ENCODE results near the gene ZNF549. TPM values are rescaled to one million over a fixed set of nuclear protein-coding genes. Genes with fewer than 3 reads are reported as not detected.
A peak's percentile ranks its signal among the peaks of the same experiment; 100 is the strongest.

The ZNF549 gene
- total and polyA plus RNA-seq, 2 of the 13 experiments (the other 11 are each of a cell fraction or from before 2014, with no cell fraction given), result 2.8 to 6.4 TPM

DNA sequence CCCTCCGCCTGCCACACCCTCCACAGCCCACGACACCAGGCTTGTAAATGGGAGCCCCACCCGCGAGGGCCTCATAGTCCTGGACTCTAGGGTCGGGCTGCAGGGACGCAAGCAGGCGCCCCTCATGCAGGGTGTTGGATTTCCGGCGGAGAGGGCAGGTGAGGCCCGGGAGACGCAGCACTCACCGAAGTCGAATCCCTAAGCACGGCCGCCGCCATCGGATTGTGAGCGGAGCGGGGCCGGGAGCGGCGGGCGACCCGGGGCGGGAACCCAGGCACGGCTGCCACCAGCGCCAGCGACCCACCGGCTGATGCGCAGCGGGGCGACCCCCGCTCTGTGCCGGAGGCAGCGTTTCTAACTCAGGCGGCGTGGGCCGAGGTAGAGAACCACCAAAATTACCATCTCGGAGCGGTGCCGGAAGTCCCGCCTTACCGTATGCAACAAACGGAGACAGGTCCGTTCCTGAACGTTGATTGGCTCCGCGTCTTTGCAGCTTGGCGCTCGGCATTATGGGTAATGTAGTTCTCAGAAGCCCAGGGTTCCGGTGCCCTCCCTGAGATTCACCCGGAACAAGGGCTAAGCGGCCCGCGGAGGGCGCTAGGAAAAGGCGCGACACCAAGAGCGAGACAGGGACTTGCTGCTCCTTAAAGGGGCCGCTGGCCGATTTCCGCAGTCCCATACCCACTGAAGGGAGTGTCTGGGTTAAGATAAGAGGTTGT, 51.5 kb downstream of the ZNF549 start, which contains the start of gene ZNF416 (continued):
- 0 out of 2 replicates have a peak, but pooled peaks have one; percentile 58 for TF ChIP-seq ISL2 (CRISPR knock-in tag; IDR thresholded peaks at IDR 0.05)
- TF ChIP-seq, protein P1, sequence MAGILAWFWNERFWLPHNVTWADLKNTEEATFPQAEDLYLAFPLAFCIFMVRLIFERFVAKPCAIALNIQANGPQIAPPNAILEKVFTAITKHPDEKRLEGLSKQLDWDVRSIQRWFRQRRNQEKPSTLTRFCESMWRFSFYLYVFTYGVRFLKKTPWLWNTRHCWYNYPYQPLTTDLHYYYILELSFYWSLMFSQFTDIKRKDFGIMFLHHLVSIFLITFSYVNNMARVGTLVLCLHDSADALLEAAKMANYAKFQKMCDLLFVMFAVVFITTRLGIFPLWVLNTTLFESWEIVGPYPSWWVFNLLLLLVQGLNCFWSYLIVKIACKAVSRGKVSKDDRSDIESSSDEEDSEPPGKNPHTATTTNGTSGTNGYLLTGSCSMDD (CRISPR knock-in tag; IDR thresholded peaks at IDR 0.05), result no peak
- TF ChIP-seq, protein P2, sequence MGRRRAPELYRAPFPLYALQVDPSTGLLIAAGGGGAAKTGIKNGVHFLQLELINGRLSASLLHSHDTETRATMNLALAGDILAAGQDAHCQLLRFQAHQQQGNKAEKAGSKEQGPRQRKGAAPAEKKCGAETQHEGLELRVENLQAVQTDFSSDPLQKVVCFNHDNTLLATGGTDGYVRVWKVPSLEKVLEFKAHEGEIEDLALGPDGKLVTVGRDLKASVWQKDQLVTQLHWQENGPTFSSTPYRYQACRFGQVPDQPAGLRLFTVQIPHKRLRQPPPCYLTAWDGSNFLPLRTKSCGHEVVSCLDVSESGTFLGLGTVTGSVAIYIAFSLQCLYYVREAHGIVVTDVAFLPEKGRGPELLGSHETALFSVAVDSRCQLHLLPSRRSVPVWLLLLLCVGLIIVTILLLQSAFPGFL (CRISPR knock-in tag; IDR thresholded peaks at IDR 0.05), result no peak
- TF ChIP-seq, protein P3, sequence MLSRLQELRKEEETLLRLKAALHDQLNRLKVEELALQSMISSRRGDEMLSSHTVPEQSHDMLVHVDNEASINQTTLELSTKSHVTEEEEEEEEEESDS (CRISPR knock-in tag; IDR thresholded peaks at IDR 0.05; ENCODE audit: borderline replicate concordance), result no peak
- TF ChIP-seq KDM4B (CRISPR knock-in tag; IDR thresholded peaks at IDR 0.05), result no peak
- TF ChIP-seq RELA (CRISPR knock-in tag; IDR thresholded peaks at IDR 0.05), result no peak
- TF ChIP-seq MAFF (IDR thresholded peaks at IDR 0.05; ENCODE audit: low read depth, low read length), result no peak
- TF ChIP-seq, protein P4, sequence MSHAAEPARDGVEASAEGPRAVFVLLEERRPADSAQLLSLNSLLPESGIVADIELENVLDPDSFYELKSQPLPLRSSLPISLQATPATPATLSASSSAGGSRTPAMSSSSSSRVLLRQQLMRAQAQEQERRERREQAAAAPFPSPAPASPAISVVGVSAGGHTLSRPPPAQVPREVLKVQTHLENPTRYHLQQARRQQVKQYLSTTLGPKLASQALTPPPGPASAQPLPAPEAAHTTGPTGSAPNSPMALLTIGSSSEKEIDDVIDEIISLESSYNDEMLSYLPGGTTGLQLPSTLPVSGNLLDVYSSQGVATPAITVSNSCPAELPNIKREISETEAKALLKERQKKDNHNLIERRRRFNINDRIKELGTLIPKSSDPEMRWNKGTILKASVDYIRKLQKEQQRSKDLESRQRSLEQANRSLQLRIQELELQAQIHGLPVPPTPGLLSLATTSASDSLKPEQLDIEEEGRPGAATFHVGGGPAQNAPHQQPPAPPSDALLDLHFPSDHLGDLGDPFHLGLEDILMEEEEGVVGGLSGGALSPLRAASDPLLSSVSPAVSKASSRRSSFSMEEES (CRISPR knock-in tag; IDR thresholded peaks at IDR 0.05), result 0 out of 2 replicates have a peak, but pooled peaks have one; percentile 33
- TF ChIP-seq, protein P5, sequence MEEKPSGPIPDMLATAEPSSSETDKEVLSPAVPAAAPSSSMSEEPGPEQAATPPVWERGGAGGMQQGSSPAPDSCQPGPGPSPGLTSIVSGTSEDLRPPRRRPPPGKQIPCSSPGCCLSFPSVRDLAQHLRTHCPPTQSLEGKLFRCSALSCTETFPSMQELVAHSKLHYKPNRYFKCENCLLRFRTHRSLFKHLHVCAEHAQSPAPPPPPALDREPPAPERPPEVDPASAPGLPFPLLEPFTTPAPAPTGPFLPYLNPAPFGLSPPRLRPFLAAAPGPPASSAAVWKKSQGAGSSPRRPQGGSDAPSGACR (CRISPR knock-in tag; IDR thresholded peaks at IDR 0.05), result no peak
- 0 out of 2 replicates have a peak, but pooled peaks have one; percentile 30 for TF ChIP-seq ZNF619 (CRISPR knock-in tag; IDR thresholded peaks at IDR 0.05)
- TF ChIP-seq TSC22D2 (CRISPR knock-in tag; IDR thresholded peaks at IDR 0.05; ENCODE audit: borderline replicate concordance), result no peak
- no peak for TF ChIP-seq SNAPC2 (CRISPR knock-in tag; IDR thresholded peaks at IDR 0.05)
- no peak for TF ChIP-seq ZNF572 (CRISPR knock-in tag; IDR thresholded peaks at IDR 0.05)
- TF ChIP-seq RCOR2 (CRISPR knock-in tag; IDR thresholded peaks at IDR 0.05), result no peak
- no peak for TF ChIP-seq ZNF251 (CRISPR knock-in tag; IDR thresholded peaks at IDR 0.05)
- TF ChIP-seq PHF20 (CRISPR knock-in tag; IDR thresholded peaks at IDR 0.05), result peak; percentile 85
- TF ChIP-seq CHD2 (IDR thresholded peaks at IDR 0.05; ENCODE audit: low read depth, low read length), result peak; percentile 89
- TF ChIP-seq RFX1 (IDR thresholded peaks at IDR 0.05), result no peak
- no peak for TF ChIP-seq REL (CRISPR knock-in tag; conservative IDR thresholded peaks at IDR 0.05)
- TF ChIP-seq, protein P6, sequence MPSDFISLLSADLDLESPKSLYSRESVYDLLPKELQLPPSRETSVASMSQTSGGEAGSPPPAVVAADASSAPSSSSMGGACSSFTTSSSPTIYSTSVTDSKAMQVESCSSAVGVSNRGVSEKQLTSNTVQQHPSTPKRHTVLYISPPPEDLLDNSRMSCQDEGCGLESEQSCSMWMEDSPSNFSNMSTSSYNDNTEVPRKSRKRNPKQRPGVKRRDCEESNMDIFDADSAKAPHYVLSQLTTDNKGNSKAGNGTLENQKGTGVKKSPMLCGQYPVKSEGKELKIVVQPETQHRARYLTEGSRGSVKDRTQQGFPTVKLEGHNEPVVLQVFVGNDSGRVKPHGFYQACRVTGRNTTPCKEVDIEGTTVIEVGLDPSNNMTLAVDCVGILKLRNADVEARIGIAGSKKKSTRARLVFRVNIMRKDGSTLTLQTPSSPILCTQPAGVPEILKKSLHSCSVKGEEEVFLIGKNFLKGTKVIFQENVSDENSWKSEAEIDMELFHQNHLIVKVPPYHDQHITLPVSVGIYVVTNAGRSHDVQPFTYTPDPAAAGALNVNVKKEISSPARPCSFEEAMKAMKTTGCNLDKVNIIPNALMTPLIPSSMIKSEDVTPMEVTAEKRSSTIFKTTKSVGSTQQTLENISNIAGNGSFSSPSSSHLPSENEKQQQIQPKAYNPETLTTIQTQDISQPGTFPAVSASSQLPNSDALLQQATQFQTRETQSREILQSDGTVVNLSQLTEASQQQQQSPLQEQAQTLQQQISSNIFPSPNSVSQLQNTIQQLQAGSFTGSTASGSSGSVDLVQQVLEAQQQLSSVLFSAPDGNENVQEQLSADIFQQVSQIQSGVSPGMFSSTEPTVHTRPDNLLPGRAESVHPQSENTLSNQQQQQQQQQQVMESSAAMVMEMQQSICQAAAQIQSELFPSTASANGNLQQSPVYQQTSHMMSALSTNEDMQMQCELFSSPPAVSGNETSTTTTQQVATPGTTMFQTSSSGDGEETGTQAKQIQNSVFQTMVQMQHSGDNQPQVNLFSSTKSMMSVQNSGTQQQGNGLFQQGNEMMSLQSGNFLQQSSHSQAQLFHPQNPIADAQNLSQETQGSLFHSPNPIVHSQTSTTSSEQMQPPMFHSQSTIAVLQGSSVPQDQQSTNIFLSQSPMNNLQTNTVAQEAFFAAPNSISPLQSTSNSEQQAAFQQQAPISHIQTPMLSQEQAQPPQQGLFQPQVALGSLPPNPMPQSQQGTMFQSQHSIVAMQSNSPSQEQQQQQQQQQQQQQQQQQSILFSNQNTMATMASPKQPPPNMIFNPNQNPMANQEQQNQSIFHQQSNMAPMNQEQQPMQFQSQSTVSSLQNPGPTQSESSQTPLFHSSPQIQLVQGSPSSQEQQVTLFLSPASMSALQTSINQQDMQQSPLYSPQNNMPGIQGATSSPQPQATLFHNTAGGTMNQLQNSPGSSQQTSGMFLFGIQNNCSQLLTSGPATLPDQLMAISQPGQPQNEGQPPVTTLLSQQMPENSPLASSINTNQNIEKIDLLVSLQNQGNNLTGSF (CRISPR knock-in tag; IDR thresholded peaks at IDR 0.05), result no peak
- no peak for TF ChIP-seq RFX3 (CRISPR knock-in tag; IDR thresholded peaks at IDR 0.05)
- no peak for TF ChIP-seq ATRX (CRISPR knock-in tag; IDR thresholded peaks at IDR 0.05; ENCODE audit: borderline replicate concordance)

Measured in HepG2 (cell line).